Measurements from ENCODE around the gene IFI6.

The IFI6 gene

GRCh38 chr1:27669876-27670275 is 2.1 kb downstream of the IFI6 start:
- DNase-seq = no peak

DNA sequence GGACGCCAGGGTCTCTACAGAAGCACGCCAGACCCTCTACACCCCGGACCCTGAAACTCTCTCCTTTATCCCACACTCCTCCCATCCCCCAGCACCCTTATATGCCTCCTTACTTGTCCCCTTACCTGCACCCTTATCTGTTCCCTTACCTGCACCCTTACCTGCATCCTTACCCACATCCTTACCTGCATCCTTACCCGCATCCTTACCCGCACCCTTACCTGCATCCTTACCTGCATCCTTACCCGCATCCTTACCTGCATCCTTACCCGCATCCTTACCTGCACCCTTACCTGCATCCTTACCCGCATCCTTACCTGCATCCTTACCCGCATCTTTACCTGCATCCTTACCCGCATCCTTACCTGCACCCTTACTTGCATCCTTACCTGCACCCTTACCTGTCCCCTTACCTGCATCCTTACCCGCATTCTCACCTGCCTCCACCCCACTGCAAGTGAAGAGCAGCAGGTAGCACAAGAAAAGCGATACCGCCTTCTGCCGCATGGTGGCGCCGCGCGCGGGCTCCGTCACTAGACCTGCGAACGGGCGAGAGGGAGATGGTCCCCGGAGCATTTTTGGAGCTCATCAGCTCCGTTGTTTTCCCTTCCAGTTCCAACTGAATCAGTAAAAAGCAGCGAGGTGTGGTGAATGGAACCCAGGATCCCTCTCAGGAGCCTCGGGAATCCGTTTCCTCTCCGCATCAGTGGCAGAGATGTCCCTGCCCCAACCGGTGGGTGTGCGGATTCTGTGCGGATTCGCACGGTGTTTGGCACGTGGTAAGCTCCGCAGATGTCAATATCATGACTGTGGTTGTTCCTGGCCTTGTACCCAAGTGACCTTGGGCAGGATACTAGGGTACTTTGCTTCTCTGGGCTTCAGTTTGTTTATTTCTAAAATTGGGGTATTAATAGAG is 2.9 kb downstream of the IFI6 start:
- DNase-seq = peak; percentile 40 to 57

- DNase-seq = no peak
Measured at GRCh38 chr1:27668121-27668807, 3.7 kb downstream of the IFI6 start.

- no peak for DNase-seq
Measured at GRCh38 chr1:27666791-27667254, 5.2 kb downstream of the IFI6 start.

GRCh38 chr1:27666294-27666693 is 5.7 kb downstream of the IFI6 start:
- no peak for DNase-seq

- no peak for DNase-seq
Measured at GRCh38 chr1:27665016-27665651, 6.9 kb downstream of the IFI6 start.

DNA sequence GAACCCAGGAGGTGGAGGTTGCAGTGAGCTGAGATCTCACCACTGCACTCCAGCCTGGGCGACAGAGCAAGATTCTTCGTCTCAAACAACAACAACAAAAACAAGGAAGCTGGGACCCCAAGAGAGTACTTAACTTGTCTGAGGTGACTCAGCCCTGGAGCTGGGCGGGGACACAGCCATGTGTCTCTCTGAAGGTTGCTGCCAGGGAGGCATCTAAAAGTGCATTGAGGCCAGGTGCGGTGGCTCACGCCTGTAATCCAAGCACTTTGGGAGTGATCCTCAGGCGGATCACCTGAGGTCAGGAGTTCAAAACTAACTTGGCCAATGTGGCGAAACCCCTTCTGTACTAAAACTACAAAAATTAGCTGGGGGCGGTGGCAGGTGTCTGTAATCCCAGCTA is 7.7 kb downstream of the IFI6 start:
- no peak for DNase-seq

DNA sequence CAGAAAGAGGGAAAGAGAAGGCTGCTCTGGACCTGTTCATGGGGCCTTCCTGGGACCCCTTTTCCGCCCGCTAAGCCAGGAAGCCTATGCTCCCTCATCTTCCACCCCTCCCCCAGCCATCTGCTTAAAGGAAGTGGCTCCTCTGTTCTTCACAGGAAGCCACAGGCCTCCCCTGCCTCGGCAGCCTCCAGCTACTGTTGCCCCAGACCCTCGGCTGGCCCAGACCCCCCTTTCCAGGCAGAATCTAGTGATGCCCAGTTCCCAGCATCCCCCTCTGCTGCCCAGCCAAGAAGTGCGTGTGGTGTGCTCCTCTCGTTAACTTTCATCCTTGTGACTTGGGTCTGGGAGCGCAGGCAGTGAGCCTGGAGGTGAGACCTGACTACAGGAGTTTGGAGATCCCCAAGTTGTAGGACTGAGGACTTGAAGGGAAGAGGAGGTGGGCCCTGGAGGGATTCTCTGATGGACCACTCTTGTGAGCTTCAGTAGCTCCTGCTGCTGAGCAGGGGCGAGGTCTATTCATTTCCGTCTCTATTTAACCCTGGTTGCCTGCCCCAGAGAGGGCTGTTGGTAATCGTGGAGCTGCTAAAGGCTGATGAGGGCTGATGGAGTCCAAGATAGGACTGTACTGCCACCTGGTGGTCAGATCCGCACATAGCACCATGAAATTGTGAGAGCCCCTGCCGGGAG is 9.1 kb downstream of the IFI6 start:
- DNase-seq = peak; percentile 42 to 72

DNA sequence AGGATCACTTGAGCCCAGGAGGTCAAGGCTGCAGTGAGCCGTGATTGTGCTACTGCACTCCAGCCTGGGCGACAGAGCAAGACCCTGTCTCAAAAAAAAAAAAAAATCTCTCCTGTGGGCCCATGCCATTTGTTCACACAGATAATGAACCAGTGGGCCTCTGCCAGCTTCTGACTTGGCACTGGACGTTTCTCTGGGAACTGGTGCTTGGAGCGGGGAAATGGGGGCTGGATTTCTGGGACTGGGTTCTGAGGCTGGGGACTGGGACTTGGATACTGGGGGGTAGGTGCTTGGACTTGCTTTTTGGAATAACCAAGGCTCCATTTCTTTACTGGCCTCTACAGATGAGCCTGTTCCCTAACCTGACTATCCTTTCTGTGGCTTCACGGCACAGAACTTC is 9.7 kb downstream of the IFI6 start:
- DNase-seq = no peak

DNA sequence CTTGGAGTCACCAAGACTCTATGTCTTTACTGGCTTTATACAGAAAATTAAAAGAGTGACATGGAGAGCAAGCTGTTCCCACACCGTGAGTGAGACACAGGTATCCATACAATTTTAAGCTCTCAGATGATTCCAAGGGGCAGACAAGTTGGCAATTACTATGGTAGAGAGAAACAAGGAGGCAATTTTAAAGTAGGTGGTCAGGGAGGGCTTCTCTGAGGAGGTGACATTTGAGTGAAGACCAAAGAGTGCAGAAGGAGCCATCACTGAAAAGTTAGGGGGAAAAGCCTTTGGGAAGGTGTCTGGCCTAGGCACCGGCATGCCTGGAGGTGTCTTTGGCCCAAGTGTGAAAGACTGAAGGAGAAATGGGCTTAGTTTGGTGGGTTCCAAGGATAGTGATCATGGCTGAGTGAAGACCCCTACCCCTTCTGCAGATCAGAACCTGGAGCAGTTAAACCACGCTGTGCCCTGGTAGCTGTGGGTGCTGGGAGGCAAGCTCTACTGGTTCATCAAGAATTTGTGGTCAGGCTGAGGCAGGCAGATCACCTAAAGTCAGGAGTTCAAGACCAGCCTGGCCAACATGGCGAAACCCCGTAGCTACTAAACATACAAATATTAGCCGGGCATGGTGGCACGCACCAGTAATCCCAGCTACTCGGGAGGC is 10.4 kb downstream of the IFI6 start:
- no peak for DNase-seq

DNA sequence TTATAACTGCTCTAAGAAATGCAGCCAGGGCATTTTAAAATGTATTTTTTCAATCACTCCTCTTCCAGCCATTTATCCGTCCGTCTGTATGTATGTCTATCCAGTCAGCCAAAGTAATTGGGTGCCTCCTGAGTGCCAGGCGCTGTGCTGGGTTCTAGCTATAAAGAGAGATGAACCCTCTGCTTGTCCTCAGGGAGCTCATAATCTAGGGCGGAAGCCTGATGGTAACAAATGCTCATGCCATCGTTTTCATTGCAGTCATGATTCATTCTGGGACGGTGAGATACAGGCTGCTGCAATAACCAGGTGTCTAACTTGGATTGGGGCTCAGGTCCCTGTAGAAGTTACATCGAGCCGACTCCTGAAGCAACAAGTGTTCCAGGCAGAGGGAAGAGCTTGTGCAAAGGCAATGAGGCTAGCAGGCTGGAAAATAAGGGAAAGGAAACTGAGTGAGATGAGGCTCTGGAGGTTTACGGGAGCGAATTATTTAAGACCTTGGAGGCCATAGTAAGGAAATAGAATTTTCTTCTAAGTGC is 11.6 kb downstream of the IFI6 start:
- DNase-seq = no peak

DNA sequence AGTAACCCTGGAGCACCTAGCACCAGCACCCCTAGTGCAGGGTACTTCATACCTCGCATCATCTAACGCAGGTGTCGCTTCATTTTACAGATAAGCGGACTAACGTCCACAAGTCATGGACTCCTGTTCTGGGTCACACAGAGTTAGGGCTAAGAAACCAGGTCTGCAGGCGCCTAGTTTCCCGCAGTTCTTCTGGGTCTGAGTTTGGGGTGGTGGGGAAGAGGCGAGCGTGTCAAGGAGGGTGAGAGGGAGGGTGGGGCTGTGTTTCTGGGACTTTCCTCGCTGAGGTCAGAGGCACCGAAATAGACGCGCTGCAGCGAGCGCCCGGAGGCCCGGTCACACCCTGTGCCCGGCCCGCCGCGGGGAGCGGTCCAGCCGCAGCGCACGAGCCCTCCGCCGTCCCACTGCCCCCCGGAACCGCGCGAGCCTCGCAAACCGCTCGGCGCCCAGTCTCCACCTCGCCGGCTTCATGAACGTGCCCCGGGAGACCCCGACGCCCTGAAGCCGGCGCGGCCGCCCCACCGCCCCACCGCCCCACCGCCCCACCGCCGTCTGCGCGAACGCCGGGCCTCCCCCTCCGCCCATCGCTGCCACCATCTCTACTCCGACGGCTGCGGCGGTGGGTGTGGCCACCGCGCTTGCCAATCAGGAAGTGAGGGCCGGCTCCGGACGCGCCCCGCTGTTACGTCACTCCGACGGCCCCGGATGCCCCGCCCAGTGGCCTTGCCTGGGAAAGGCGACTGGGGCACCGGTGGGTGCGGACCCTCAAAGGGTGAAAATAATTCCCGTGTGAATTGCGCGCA is 12.3 kb downstream of the IFI6 start:
- peak; percentile 67 to 75 for DNase-seq

GRCh38 chr1:27658951-27659496 is 13.0 kb downstream of the IFI6 start:
- no peak for DNase-seq

- peak in 1 of 2 experiments; percentile 19 for DNase-seq
Measured at GRCh38 chr1:27656157-27656893, 15.7 kb downstream of the IFI6 start.

DNA sequence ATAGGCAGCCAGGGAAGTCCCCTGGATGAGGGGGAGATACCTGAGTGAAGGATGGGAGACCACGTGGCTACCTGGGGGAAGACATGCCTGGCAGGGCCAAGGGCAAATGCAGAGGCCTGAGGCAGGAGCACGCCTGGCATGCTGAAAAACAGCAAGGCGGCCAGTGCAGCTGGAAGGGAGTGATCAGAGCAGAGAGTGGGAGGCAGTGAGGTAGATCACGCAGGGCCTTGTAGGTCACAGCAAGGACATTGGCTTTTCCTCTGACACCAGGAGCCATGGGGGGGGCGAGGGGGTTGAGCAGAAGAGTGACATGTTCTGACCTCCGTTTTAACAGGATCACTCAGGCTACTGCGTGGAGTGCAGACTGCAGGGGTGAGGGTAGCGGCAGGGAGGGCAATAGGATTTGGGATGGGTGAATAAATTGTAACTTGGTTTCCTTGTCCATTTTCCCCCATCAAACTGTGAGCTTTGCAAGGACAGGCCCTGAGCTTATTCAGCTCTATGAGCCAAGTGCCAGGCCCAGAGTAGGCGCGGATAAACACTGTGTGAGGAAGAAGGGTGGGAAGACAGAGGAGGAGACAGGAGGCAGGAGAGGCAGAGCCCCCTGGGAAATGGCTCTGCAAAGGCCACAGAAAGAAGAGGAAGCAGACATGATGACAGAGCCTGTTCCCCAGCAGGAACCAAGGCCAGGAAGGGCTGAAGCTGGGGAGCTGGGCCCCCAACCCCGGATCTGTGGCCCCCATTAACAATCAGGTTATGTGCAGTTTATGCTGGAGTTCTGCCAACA is 16.6 kb downstream of the IFI6 start:
- DNase-seq = no peak

GRCh38 chr1:27652111-27652864 is 19.7 kb downstream of the IFI6 start:
- DNase-seq = no peak

- DNase-seq = no peak
Measured at GRCh38 chr1:27650539-27651175, 21.3 kb downstream of the IFI6 start.

GRCh38 chr1:27650171-27650538 is 21.8 kb downstream of the IFI6 start:
- no peak for DNase-seq

Data from NCI-H2081 (cell line).